K562 (cell line): Measurements from ENCODE around the gene ARAP1. TPM values are rescaled to one million over a fixed set of nuclear protein-coding genes. Genes with fewer than 3 reads are reported as not detected.

ENCODE experiments used
- ATAC-seq: fragments of 200-7000 bp; cut with Tn5 transposase; 3 replicates; pipeline ENCODE4 v1.9.1; 2020; ENCODE audit warnings: moderate library complexity
- BruUV-seq: library from RNA; stranded (reverse); fragments of 400-500 nt; replicated peaks from 2 replicates; lab custom pipeline; 2021; lab: Mats Ljungman, UMichigan
- CTCF ChIA-PET: fragments of 300-600 bp; formaldehyde crosslinking; extraction: SDS; loops from one replicate; lab custom pipeline; 2021; ENCODE audit warnings: low intra/inter-chr PET ratio; lab: Yijun Ruan, JAX
- POLR2A ChIA-PET: fragments of 300-600, 350-650 bp; sonication (Branson Sonifier 250); formaldehyde crosslinking; extraction: SDS; loops from one replicate; lab custom pipeline; 2021; ENCODE audit warnings: antibody characterized with exemption, inconsistent platforms; lab: Yijun Ruan, JAX
- DNase-seq, 4 experiments: peaks; one replicate each; pipeline versions ENCODE4 v3.0.0 to v3.0.0-alpha.2; 2011 to 2018; ENCODE audit warnings: low spot score in 3 of 4, mixed read lengths in 3 of 4; ENCODE audit errors: extremely low read depth in 1 of 4
- FAIRE-seq: peaks from 2 replicates; lab custom pipeline; 2011; peaks lifted over from hg19 to GRCh38; lab: Jason Lieb, UNC
- H2AFZ ChIP-seq: 2 replicates; pipeline ENCODE4 v1.6.0; 2011; ENCODE audit warnings: low read depth, low read length, control low read depth, inconsistent platforms
- H3K27ac ChIP-seq: fragments of 200-600 bp; 3 replicates; pipeline ENCODE4 v1.8.0; 2011; ENCODE audit warnings: low read depth, mild to moderate bottlenecking, control low read depth, inconsistent platforms, low read length, moderate library complexity, mixed read lengths; ENCODE audit errors: extremely low read depth
- H3K27me3 ChIP-seq, 2 experiments: fragments of 300-600 bp in 1 of 2; 2 replicates in 1 of 2; 3 replicates in 1 of 2; pipeline versions ENCODE4 v1.6.0 to v1.8.0; 2011; ENCODE audit warnings: inconsistent platforms in 2 of 2, low read length in 2 of 2, mild to moderate bottlenecking in 1 of 2, mixed read lengths in 1 of 2, moderate library complexity in 1 of 2; ENCODE audit not compliant: control insufficient read depth in 2 of 2, insufficient read depth in 2 of 2
- H3K36me3 ChIP-seq: fragments of 300-600 bp; 3 replicates; pipeline ENCODE4 v1.8.0; 2011; ENCODE audit warnings: mild to moderate bottlenecking, low read length, inconsistent platforms; ENCODE audit not compliant: control insufficient read depth, insufficient read depth
- H3K4me1 ChIP-seq, 2 experiments: fragments of 200-600 bp in 1 of 2; replicated peaks in 1 of 2; 2 replicates in 1 of 2; 3 replicates in 1 of 2; pipeline versions ENCODE4 v1.5.1 to v1.8.0; 2011; ENCODE audit warnings: inconsistent platforms in 2 of 2, low read length in 2 of 2, mild to moderate bottlenecking in 1 of 2, mixed read lengths in 1 of 2, moderate library complexity in 1 of 2; ENCODE audit not compliant: control insufficient read depth in 2 of 2, insufficient read depth in 2 of 2
- H3K4me2 ChIP-seq: 2 replicates; pipeline ENCODE4 v1.6.1; 2011; ENCODE audit warnings: low read length, control low read depth, inconsistent platforms, mixed read lengths; ENCODE audit not compliant: insufficient read depth
- H3K4me3 ChIP-seq: fragments of 200-600 bp; sonication (generic), shearing (Covaris generic); 2 replicates; pipeline ENCODE4 v1.5.1; 2016; ENCODE audit warnings: control low read depth, inconsistent platforms
- H3K79me2 ChIP-seq: fragments of 200-600 bp; 3 replicates; pipeline ENCODE4 v1.8.0; 2011; ENCODE audit warnings: low read length, inconsistent platforms; ENCODE audit not compliant: control insufficient read depth, insufficient read depth
- H3K9ac ChIP-seq, 2 experiments: 2 replicates each; pipeline versions ENCODE4 v1.6.0 to v1.6.1; 2011; ENCODE audit warnings: low read depth in 2 of 2, low read length in 2 of 2, control low read depth in 1 of 2, inconsistent platforms in 1 of 2, mild to moderate bottlenecking in 1 of 2, mixed read lengths in 1 of 2; ENCODE audit not compliant: insufficient read depth in 1 of 2
- H3K9me1 ChIP-seq: one replicate; pipeline ENCODE4 v1.6.0; 2011; ENCODE audit warnings: inconsistent platforms, mild to moderate bottlenecking, low read length, moderate library complexity; ENCODE audit not compliant: control insufficient read depth, insufficient read depth
- H3K9me3 ChIP-seq: replicated peaks from 2 replicates; pipeline ENCODE4 v1.5.1; 2011; ENCODE audit warnings: low read depth, low read length, inconsistent platforms; ENCODE audit not compliant: control insufficient read depth, insufficient read depth
- H4K20me1 ChIP-seq: replicated peaks from 2 replicates; pipeline ENCODE4 v1.6.1; 2011; ENCODE audit warnings: low read length, inconsistent platforms, mixed read lengths; ENCODE audit not compliant: control insufficient read depth, insufficient read depth
- CBX5 ChIP-seq: IDR thresholded peaks from 2 replicates; pipeline ENCODE4 v1.6.1; 2014; ENCODE audit warnings: low read depth, borderline replicate concordance
- COPS2 ChIP-seq: fragments of 450-650 bp; conservative IDR thresholded peaks from 2 replicates; pipeline ENCODE4 v1.6.1; 2016; ENCODE audit warnings: mild to moderate bottlenecking, moderate library complexity
- EWSR1 ChIP-seq: fragments of 450-650 bp; IDR thresholded peaks from 2 replicates; pipeline ENCODE4 v1.6.1; 2018; ENCODE audit warnings: borderline replicate concordance, mild to moderate bottlenecking, low read depth, moderate library complexity; ENCODE audit not compliant: partially characterized antibody
- FOS ChIP-seq: IDR thresholded peaks from 3 replicates; pipeline ENCODE4 v1.6.1; 2011; ENCODE audit not compliant: insufficient read length; ENCODE audit errors: extremely low read depth
- PCBP1 ChIP-seq: fragments of 200-400 bp; formaldehyde crosslinking; IDR thresholded peaks from 2 replicates; pipeline ENCODE4 v1.6.1; 2018; ENCODE audit warnings: mild to moderate bottlenecking, low read depth, low read length; ENCODE audit not compliant: poor library complexity, severe bottlenecking
- SMARCB1 ChIP-seq: IDR thresholded peaks from 2 replicates; pipeline ENCODE4 v1.6.1; 2011; ENCODE audit warnings: improper control_type of control experiment, low read depth; ENCODE audit not compliant: insufficient read length
- ZKSCAN3 ChIP-seq: fragments of 250-450 bp; sonication (Bioruptor Pico); IDR thresholded peaks from 2 replicates; pipeline ENCODE4 v1.4.0; 2020
- ZNF584 ChIP-seq: fragments of 200-800 bp; sonication (Bioruptor generic); IDR thresholded peaks from 2 replicates; pipeline ENCODE4 v1.6.1; 2016; ENCODE audit warnings: low read depth, mild to moderate bottlenecking, missing genetic modification characterization, missing compliant biosample characterization
- ZZZ3 ChIP-seq: fragments of 450-650 bp; IDR thresholded peaks from 2 replicates; pipeline ENCODE4 v1.6.1; 2016; ENCODE audit warnings: antibody characterized with exemption, mild to moderate bottlenecking, moderate library complexity
- WGBS: fragments of 100-300 bp; shearing (Covaris generic); methylation state at CpG from one replicate; pipeline ENCODE4 v1.1.6; 2016; ENCODE audit warnings: low coverage, mixed read lengths; ENCODE audit not compliant: insufficient coverage; ENCODE audit errors: missing lambda C conversion rate; 5-methylcytosine and 5-hydroxymethylcytosine counted together
- in situ Hi-C: fragments of 300-500 bp; cut with MboI; formaldehyde crosslinking; loops from 4 replicates; pipeline ENCODE4 v1.15.0; 2018; ENCODE audit warnings: inconsistent platforms, mixed read lengths
- intact Hi-C: fragments of 100-400 bp; cut with micrococcal nuclease; formaldehyde crosslinking; loops from 2 replicates; pipeline ENCODE4 v1.14.2; 2022
- polyA plus RNA-seq, 8 experiments: library from polyadenylated mRNA; depleted of rRNA in 4 of 8; stranded (reverse) in 5 of 8; unstranded in 3 of 8; fragments of >200 nt; fragmentation: Nextera tagmentation in 2 of 8; fragmentation: Illumina TruSeq in 1 of 8; extraction: Ambion mirVana in 2 of 8; extraction: Trizol in 1 of 8; gene quantifications; 2 replicates each; pipeline versions ENCODE4 v1.2.1 to v1.2.3, GENCODE V29; 2011 to 2014; ENCODE audit warnings: inconsistent platforms in 1 of 8, missing spikeins in 1 of 8
- total RNA-seq, 7 experiments: library from RNA; depleted of rRNA in 6 of 7; stranded (reverse); fragments of >200 nt in 6 of 7; fragmentation: Illumina TruSeq in 2 of 7; extraction: Trizol in 2 of 7; gene quantifications; 2 replicates each; pipeline versions ENCODE4 v1.2.1 to v1.2.3, GENCODE V29; 2011 to 2021; ENCODE audit warnings: low replicate concordance in 1 of 7
- TF ChIP-seq, protein P1 (sequence below): IDR thresholded peaks from 2 replicates; pipeline ENCODE4 v1.6.1; 2012; ENCODE audit warnings: low read depth, low read length, improper control_type of control experiment, borderline replicate concordance
- TF ChIP-seq, protein P2 (sequence below): sonication (generic); formaldehyde crosslinking; IDR thresholded peaks from 2 replicates; pipeline ENCODE4 v1.5.0; 2020; ENCODE audit warnings: missing genetic modification reagents
- TF ChIP-seq, protein P3 (sequence below): fragments of 450-650 bp; IDR thresholded peaks from 2 replicates; pipeline ENCODE4 v1.6.1; 2014; ENCODE audit warnings: low read depth, mild to moderate bottlenecking, moderate library complexity, borderline replicate concordance

Gene ARAP1
- total and polyA plus RNA-seq, 9 of the 15 experiments (the other 6 are each of a cell fraction or from before 2014, with no cell fraction given), result 0.23 to 67.0 (median 24.6) TPM

DNA sequence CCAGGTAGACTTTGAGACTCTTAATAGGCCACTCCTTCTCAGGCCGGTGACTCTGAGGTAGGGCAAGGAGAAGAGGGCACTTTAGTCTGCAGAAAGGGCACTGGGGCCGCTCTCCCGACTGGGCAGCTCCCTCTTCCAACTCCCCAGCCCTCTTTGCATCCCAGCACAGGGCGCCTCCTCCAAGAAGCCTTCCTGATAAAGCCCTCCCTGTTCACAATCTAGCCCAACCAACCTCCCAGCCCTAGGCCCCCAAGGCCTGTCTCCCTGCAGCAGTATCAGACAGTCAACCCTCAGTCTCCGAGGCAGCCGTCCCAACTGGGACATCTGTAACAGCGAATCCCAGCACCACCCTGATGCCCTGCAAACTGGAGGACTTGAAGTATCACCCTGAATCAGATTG lies 63.7 kb downstream of the ARAP1 start (continued):
- TF ChIP-seq, protein P1, sequence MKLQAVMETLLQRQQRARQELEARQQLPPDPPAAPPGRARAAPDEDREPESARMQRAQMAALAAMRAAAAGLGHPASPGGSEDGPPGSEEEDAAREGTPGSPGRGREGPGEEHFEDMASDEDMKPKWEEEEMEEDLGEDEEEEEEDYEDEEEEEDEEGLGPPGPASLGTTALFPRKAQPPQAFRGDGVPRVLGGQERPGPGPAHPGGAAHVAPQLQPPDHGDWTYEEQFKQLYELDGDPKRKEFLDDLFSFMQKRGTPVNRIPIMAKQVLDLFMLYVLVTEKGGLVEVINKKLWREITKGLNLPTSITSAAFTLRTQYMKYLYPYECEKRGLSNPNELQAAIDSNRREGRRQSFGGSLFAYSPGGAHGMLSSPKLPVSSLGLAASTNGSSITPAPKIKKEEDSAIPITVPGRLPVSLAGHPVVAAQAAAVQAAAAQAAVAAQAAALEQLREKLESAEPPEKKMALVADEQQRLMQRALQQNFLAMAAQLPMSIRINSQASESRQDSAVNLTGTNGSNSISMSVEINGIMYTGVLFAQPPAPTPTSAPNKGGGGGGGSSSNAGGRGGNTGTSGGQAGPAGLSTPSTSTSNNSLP, result no peak

DNA sequence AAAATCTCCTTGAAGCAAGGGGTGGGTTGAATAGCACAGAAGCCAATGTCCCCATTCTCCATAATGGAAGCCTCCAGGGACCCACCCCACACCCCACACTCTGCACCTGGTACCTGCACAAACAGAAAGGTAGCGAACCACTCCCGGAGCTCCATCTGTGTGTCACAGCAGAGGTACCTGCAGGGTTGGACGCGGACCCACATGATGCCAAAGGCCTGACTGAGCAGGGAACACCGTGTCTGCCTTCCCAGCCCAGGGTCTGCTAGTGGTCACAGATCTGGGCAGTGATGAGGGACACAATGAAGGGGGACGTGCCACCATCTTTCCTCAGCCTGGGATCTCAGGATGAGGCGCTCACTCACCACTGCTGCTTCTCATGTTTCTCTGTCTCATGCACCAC lies 64.9 kb downstream of the ARAP1 start:
- 86% methylated on average over 4 of the region's 7 CpGs for WGBS
- CTCF ChIA-PET, result no interaction called here

More for the DNA sequence above, 64.9 kb downstream of the ARAP1 start:
- in situ Hi-C loops, result no loop called here
- no peak overlapping the region for H3K9ac ChIP-seq
- H3K9me1 ChIP-seq, result peaks cover 1% of the 10 kb centered on the region
- H3K79me2 ChIP-seq, result no peaks in the 10 kb centered on the region
- H3K36me3 ChIP-seq, result peaks cover 71% of the 10 kb centered on the region; the same call in 2 of the 3 replicates
- TF ChIP-seq, protein P2, sequence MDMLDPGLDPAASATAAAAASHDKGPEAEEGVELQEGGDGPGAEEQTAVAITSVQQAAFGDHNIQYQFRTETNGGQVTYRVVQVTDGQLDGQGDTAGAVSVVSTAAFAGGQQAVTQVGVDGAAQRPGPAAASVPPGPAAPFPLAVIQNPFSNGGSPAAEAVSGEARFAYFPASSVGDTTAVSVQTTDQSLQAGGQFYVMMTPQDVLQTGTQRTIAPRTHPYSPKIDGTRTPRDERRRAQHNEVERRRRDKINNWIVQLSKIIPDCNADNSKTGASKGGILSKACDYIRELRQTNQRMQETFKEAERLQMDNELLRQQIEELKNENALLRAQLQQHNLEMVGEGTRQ, result no peak
- TF ChIP-seq ZKSCAN3 (CRISPR knock-in tag) (no peak), ZNF584 (CRISPR knock-in tag) (no peak), FOS (no peak), COPS2 (no peak), ZZZ3 (no peak), EWSR1 (no peak), SMARCB1 (no peak), CBX5 (no peak), PCBP1 (no peak)
- TF ChIP-seq, protein P3, sequence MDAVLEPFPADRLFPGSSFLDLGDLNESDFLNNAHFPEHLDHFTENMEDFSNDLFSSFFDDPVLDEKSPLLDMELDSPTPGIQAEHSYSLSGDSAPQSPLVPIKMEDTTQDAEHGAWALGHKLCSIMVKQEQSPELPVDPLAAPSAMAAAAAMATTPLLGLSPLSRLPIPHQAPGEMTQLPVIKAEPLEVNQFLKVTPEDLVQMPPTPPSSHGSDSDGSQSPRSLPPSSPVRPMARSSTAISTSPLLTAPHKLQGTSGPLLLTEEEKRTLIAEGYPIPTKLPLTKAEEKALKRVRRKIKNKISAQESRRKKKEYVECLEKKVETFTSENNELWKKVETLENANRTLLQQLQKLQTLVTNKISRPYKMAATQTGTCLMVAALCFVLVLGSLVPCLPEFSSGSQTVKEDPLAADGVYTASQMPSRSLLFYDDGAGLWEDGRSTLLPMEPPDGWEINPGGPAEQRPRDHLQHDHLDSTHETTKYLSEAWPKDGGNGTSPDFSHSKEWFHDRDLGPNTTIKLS, result no peak
- ATAC-seq (no peak), FAIRE-seq (no peak), DNase-seq (no peak)
- peaks cover 28% of the 10 kb centered on the region for H4K20me1 ChIP-seq
- H3K27ac ChIP-seq, result no peak overlapping the region
- BruUV-seq, result no TSS peak
- peaks cover 3 to 29% of the 10 kb centered on the region in 2 experiments; a peak in 4 of 5 replicates for H3K4me1 ChIP-seq
- H2AFZ ChIP-seq, result no peak overlapping the region
- no peak overlapping the region for H3K4me2 ChIP-seq
- no peaks in the 10 kb centered on the region for H3K9me3 ChIP-seq
- H3K27me3 ChIP-seq, result no peaks in the 10 kb centered on the region
- POLR2A ChIA-PET, result no interaction called here
- no peak overlapping the region for H3K4me3 ChIP-seq
- intact Hi-C loops, result no loop called here
